Measurements from ENCODE around the gene BECN2. TPM values are rescaled to one million over a fixed set of nuclear protein-coding genes. Genes with fewer than 3 reads are reported as not detected.
A peak's percentile ranks its signal among the peaks of the same experiment; 100 is the strongest.

BECN2 gene
- polyA plus RNA-seq, 2 of the 4 experiments (the other 2 are of a cell fraction): not detected

- ATAC-seq (no peak), FAIRE-seq (no peak)
- CTCF ChIA-PET: no interaction called here
Measured at GRCh38 chr1:241964550-241965282, 7.1 kb downstream of the BECN2 start.

DNA sequence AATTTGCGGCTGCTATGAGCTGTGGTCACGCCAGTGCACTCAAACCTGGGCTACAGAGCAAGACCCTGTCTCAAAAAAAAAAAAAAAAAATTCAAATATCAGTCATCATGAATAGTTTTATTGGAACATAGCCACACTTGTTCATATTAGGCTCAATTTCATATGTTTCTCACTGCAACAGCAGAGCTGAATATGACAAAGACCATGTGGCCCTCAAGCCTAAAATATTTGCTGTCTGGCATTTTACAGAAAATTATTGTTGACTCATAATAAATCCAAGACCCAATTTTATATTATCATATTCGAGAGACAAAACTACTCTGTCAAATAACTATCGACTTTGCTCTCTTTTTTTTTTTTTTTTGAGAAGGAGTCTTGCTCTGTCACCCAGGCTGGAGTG lies 11.0 kb downstream of the BECN2 start:
- TF ChIP-seq ZC3H11A (IDR thresholded peaks at IDR 0.05): no peak
- no peak for TF ChIP-seq MAX (IDR thresholded peaks at IDR 0.05)
- no peak for TF ChIP-seq ZSCAN20 (CRISPR knock-in tag; IDR thresholded peaks at IDR 0.05)
- TF ChIP-seq CBX8 (IDR thresholded peaks at IDR 0.05): no peak
- TF ChIP-seq, protein P1, sequence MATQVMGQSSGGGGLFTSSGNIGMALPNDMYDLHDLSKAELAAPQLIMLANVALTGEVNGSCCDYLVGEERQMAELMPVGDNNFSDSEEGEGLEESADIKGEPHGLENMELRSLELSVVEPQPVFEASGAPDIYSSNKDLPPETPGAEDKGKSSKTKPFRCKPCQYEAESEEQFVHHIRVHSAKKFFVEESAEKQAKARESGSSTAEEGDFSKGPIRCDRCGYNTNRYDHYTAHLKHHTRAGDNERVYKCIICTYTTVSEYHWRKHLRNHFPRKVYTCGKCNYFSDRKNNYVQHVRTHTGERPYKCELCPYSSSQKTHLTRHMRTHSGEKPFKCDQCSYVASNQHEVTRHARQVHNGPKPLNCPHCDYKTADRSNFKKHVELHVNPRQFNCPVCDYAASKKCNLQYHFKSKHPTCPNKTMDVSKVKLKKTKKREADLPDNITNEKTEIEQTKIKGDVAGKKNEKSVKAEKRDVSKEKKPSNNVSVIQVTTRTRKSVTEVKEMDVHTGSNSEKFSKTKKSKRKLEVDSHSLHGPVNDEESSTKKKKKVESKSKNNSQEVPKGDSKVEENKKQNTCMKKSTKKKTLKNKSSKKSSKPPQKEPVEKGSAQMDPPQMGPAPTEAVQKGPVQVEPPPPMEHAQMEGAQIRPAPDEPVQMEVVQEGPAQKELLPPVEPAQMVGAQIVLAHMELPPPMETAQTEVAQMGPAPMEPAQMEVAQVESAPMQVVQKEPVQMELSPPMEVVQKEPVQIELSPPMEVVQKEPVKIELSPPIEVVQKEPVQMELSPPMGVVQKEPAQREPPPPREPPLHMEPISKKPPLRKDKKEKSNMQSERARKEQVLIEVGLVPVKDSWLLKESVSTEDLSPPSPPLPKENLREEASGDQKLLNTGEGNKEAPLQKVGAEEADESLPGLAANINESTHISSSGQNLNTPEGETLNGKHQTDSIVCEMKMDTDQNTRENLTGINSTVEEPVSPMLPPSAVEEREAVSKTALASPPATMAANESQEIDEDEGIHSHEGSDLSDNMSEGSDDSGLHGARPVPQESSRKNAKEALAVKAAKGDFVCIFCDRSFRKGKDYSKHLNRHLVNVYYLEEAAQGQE (IDR thresholded peaks at IDR 0.05): no peak
- ATAC-seq (no peak), FAIRE-seq (no peak), DNase-seq (ENCODE audit: low read depth in 1 of 2, low spot score in 1 of 2) (no peak)
- H3K4me3 ChIP-seq: no peak overlapping the region
- POLR2A ChIA-PET: no interaction called here
- CTCF ChIA-PET: interaction anchor here (0.7 kb wide), 2 partner anchors 30 to 47 kb away, joined by 3 to 4 read pairs; partner anchors contain the start of gene MAP1LC3C
- no peak overlapping the region for H3K27ac ChIP-seq
- no peak overlapping the region for H3K4me2 ChIP-seq
- 35% methylated on average over 4 of the region's 4 CpGs for WGBS (ENCODE audit: missing lambda C conversion rate)
- H3K9me3 ChIP-seq: no peaks in the 10 kb centered on the region
- peaks cover 10% of the 10 kb centered on the region for H3K4me1 ChIP-seq

More at GRCh38 chr1:241964550-241965282, 7.1 kb downstream of the BECN2 start:
- H3K4me3 ChIP-seq: no peak overlapping the region
- TF ChIP-seq HOXA7 (CRISPR knock-in tag; IDR thresholded peaks at IDR 0.05): no peak
- H3K4me2 ChIP-seq: no peak overlapping the region
- no peaks in the 10 kb centered on the region for H3K4me1 ChIP-seq
- no peaks in the 10 kb centered on the region for H3K9me3 ChIP-seq
- 88% methylated on average over 8 of the region's 8 CpGs for WGBS (ENCODE audit: missing lambda C conversion rate)
- no peak overlapping the region for H3K27ac ChIP-seq
- peak in 1 of 2 experiments; percentile 35 for DNase-seq (ENCODE audit: low read depth in 1 of 2, low spot score in 1 of 2)
- POLR2A ChIA-PET: no interaction called here

DNA sequence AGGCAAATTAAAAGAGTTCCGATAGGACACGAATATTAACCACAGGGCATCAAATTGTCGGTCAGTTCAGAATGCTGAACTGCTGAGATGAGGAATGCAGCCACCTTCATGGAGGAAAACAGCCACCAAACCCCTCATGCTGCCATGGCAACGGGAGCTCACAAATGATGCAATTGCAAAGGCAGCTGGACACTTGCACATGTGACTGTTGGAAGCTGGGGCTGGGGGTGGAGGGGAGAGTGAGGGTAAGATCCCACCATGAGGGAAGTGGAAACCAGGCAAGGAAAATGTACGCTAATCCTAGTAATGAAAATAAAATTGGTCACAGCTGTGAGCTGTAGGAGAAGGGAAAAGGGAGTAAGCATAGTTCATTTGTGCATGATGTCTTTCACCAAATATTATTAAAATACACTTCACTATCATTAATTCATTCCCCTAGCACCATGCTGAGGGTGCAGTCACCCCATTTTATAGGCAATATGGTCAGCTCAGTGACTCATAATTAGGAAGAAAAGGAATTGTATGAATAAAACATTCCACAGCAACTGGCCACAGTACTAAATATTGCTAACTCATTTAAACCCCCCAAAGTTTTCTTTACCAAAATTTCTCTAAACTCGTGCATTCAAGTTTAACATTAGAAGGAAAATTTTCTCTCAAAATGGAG lies 15.3 kb downstream of the BECN2 start:
- TF ChIP-seq ZSCAN20 (CRISPR knock-in tag; IDR thresholded peaks at IDR 0.05): no peak
- no peak for TF ChIP-seq KDM1A (IDR thresholded peaks at IDR 0.05; ENCODE audit: low read depth)
- TF ChIP-seq FOSL2 (IDR thresholded peaks at IDR 0.05): no peak
- peak; percentile 9; the same call in 1 of the 2 replicates for TF ChIP-seq FOSL2 (CRISPR knock-in tag; IDR thresholded peaks at IDR 0.05)
- no peak for TF ChIP-seq PBX3 (IDR thresholded peaks at IDR 0.05)
- no peak overlapping the region for H3K4me2 ChIP-seq
- ChIA-PET CTCF (interaction anchor here (0.8 to 3.3 kb wide), 3 partner anchors 13 to 25 kb away, joined by 3 to 11 read pairs (median 5); partner anchors contain the start of gene MAP1LC3C), POLR2A (no interaction called here)
- 61% methylated on average over 6 of the region's 6 CpGs for WGBS (ENCODE audit: missing lambda C conversion rate)
- no peak overlapping the region for H3K27ac ChIP-seq
- H3K4me3 ChIP-seq: no peak overlapping the region
- H3K4me1 ChIP-seq: peaks cover 10% of the 10 kb centered on the region
- ATAC-seq: peak; percentile 42 to 64; a peak in 3 of 6 replicates
- H3K9me3 ChIP-seq: no peaks in the 10 kb centered on the region
- DNase-seq (ENCODE audit: low read depth in 1 of 2, low spot score in 1 of 2): peak in 1 of 2 experiments; percentile 24
- no peak for FAIRE-seq

DNA sequence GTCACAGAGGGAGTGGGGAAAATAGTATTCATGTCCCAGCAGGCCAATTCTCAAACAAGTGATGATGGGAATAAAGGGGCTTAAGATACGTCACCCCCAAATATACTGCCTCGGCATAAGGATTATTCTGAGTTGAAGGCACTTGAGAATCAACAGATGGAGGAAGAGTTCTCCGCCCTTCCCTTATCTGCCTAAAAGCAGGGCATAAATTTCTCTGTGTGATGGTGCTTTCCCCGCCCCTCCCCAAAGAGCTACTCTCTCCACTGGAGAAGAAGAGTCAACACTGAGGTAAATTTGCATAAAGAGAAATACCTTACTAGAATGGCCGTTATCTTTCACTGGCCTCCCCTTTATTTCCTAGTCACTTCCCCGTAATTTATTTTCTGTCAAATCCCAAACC lies 18.7 kb downstream of the BECN2 start:
- POLR2A ChIA-PET: no interaction called here
- ATAC-seq: no peak
- Histone ChIP-seq H3K27ac (no peak overlapping the region), H3K4me3 (no peak overlapping the region), H3K4me2 (no peak overlapping the region), H3K9me3 (no peaks in the 10 kb centered on the region), H3K4me1 (peaks cover 10% of the 10 kb centered on the region)
- no peak for FAIRE-seq
- 80% methylated on average over 6 of the region's 6 CpGs for WGBS (ENCODE audit: missing lambda C conversion rate)
- DNase-seq (ENCODE audit: low read depth in 1 of 2, low spot score in 1 of 2): no peak
- CTCF ChIA-PET: interaction anchor here (1.6 kb wide), 1 partner anchor 9 kb away, joined by 5 read pairs; no protein-coding TSS in a partner anchor
- TF ChIP-seq EHF (CRISPR knock-in tag; IDR thresholded peaks at IDR 0.05): no peak
- no peak for TF ChIP-seq MYC (IDR thresholded peaks at IDR 0.05; ENCODE audit: borderline replicate concordance, low read length)
- TF ChIP-seq HDAC2 (IDR thresholded peaks at IDR 0.05): no peak
- TF ChIP-seq, protein P2, sequence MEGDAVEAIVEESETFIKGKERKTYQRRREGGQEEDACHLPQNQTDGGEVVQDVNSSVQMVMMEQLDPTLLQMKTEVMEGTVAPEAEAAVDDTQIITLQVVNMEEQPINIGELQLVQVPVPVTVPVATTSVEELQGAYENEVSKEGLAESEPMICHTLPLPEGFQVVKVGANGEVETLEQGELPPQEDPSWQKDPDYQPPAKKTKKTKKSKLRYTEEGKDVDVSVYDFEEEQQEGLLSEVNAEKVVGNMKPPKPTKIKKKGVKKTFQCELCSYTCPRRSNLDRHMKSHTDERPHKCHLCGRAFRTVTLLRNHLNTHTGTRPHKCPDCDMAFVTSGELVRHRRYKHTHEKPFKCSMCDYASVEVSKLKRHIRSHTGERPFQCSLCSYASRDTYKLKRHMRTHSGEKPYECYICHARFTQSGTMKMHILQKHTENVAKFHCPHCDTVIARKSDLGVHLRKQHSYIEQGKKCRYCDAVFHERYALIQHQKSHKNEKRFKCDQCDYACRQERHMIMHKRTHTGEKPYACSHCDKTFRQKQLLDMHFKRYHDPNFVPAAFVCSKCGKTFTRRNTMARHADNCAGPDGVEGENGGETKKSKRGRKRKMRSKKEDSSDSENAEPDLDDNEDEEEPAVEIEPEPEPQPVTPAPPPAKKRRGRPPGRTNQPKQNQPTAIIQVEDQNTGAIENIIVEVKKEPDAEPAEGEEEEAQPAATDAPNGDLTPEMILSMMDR (IDR thresholded peaks at IDR 0.05): no peak
- no peak for TF ChIP-seq JUN (IDR thresholded peaks at IDR 0.05)
- TF ChIP-seq, protein P1 (IDR thresholded peaks at IDR 0.05): no peak
- no peak for TF ChIP-seq CEBPB (IDR thresholded peaks at IDR 0.05)
- no peak for TF ChIP-seq RARB (CRISPR knock-in tag; IDR thresholded peaks at IDR 0.05)
- TF ChIP-seq MAZ (IDR thresholded peaks at IDR 0.05; ENCODE audit: borderline replicate concordance, low read depth, low read length): no peak

Measured in A549 (cell line).